HuH-7 (cell line): ENCODE data around the gene NTN4.
"Not testable (repeated sequence)": the region's sequence is repeated elsewhere in the genome, so short reads cannot be mapped to it uniquely, and the experiment has no call there.

Experiments used
- DNase-seq: peaks from one replicate; pipeline ENCODE4 v3.0.0; 2011; ENCODE audit warnings: low spot score

Gene NTN4

DNA sequence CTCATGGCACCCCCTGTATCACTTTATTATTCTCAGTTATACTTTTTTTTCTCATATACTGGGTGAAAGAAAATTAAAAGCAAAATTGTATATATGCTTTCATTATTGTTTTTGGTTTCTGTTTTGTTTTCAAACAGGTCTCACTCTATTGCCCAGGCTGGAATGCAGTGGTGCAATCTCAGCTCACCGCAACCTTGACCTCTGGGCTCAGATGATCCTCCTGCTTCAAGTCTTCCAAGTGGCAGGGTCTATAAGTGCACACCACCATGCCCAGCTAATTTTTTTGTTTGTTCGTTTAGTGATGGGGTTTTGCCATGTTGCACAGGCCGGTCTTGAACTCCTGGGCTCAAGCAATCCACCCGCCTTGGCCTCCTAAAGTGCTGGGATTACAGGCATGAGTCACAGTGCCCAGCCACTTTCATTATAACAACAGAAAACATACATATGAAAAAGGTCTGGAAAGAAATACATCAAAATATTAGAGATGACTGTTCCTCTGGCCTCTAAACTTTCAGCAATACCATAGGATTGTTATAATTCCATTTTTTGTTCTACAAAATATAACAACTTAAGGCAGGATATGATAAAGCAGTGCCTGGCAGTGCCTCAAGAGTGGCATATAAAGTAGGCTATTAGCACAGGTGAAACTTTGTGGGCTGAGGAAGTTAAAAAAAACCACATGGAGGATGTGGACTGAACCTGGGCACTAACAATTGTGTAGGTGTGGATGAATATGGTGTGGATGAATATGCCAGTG lies 5.8 kb upstream of the NTN4 start:
- DNase-seq = no peak

DNA sequence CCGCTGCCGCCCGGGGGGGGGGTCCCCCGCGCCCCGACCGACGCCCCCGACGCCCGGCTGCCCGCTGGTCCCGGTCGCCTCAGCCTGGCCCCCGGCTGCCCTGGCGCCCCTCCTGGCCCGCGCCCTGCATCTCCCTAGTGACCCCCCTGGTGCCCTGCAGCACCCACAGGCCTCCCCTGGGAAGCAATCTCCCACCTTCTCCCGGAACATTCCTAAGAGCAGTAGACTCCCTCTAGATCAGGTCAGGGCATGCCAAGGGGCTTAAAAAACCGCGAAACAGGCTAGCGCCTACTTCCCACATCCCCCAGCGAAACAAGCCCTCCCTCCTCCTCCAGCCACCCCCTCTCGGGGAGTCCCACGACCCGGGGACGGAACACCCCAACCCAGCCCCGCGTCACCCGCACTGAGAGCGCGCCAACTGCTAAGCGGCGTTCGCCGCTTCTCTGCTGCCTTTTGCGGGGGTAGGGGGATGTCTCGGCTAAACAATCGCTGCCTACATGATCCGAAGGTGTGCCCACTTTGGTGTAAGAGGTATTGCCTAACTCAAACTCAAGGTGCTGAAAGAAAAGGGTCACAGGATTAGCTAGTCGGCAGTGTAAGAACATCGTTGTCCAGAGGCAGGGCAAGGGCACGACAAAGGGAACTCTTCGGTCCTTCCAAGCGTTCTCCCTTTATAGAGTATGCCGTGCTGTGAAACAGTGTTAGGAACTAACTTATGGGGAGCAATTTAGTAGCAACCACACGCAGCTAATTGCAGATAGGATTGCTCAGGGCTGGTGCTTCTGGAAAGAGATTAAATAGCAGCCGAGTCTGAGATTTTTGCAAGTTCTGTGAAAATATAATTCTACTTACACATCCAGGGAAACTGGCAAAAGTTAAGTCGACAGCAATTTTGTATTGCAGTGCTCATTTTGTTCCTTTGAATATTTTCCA lies 619 bp upstream of the NTN4 start:
- peak; percentile 46 for DNase-seq

DNA sequence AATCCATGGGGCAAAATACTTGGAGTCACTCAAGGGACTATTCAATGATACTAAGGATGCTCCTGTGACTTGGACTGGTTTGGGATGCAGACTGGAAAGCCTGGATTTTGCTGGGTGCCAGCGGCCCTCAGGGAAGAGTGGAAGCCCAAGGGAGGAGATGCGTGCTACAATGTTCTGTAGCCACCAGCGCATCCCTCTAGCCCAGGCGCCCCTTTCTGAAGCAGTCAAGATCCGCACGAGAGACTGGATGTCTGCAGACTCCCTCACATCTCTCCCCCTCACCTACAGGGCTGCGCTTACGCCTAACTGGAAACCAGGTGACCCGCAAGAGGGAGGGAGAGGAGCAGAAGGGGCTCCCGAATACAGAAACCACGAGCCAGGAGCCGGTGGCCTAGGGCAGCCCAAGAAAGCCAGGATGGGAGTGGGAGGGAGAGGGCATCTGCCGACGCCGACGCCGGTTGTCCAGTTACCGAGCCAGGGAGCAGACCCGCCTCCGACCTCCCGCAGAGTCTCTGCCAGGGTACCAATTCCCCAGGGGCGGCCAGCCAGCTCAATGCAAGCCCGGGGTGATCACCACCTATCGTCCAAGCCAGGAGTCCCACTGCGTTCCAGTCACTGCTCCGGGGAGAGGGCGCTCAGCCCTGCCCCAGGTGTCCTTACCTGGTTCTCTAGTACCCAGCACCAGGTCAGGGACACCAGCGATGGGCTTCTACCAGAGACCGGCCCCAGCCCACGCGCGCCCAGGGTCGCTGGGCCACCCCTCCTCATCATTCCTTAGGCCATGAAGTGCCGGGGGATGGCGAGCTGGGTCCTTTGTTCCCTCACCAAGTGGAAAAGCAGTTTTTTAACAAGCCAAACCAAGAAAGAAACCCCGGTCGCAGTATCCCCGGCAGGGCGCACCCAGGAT lies 1.2 kb downstream of the NTN4 start:
- peak; percentile 52 for DNase-seq

DNA sequence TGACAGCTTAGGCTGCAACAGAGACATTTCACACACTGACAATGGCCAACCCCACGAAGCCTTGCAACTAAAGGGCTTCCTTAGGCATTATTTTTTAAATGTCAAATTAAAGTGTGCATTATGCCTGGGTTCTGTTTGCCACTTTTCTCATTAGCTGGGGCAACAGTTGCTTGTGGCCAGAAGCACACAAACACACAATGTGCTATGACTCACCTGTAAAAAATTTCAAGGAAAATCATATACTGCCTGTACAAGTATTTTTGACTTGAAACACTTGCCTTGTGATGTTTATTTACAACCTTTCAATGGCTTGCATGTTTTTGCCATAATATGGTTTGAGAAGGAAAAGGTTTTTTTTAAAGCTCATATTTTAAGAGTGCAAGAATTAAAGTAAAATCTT lies 1.9 kb downstream of the NTN4 start:
- no peak for DNase-seq

DNA sequence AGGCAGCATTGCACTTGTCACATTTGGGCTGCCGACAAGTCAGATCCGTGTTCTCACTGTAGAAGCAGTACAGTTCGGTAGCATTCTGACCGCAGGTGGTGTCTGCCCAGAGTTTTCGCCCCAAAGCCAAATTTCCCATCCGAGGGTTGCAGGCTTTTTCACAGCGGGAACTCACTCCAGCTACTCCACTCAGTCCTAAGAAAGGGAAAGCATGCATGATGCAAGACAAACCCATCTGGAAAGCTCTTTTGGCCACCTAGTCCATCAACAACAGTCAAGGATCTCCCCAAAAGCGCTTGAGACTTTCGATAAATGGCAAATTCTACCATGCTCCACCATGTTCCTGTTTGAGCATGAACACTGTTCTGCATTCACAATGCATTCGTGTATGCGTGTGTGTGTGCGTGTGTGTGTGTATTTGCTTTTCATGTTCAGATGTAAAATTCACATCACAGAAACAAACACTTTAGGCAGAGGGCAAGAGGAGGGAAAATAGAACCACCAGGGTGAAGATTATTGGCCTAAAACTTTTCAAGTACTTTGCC lies 3.2 kb downstream of the NTN4 start:
- no peak for DNase-seq

DNA sequence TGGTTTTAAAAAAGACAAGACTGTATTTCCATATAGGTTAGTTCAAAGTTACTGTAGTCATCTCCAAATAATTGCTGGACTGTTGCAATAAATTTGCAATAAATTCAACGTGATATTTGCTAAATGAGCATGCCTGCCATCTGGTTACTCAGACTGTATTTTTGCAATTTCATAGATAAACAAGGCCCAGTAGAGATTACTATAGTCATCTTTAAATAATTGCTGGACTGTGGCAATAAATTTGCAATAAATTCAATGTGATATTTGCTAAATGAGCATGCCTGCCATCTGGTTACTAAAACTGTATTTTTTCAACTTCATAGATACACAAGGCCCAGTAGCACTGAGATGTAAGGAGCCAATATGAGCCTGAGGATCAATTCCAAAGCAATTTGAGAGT lies 5.6 kb downstream of the NTN4 start:
- DNase-seq = no peak

DNA sequence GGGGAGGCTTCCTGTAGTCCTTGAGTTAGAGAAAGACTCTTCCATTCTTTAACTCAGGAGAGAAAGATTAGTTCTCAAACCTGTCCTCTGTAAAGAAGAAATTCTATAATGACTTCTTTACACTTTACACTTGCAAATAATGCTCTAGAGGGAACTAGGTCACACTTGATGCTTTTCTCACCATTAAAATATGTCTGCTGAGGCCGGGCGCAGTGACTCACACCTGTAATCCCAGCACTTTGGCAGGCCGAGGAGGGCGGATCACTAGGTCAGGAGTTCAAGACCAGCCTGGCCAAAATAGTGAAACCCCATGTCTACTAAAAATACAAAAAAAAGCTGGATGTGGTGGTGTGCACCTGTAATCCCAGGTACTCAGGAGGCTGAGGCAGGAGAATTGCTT lies 6.3 kb downstream of the NTN4 start:
- DNase-seq = no peak

DNA sequence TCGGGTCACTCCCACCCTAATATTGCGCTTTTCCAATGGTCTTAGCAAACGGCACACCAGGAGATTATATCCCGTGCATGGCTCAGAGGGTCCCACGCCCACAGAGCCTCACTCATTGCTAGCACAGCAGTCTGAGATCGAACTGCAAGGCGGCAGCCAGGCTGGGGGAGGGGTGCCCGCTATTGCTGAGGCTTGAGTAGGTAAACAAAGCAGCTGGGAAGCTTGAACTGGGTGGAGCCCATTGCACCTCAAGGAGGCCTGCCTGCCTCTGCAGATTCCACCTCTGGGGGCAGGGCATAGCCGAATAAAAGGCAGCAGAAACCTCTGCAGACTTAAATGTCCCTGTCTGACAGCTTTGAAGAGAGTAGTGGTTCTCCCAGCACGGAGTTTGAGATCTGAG lies 15.1 kb downstream of the NTN4 start:
- not testable (repeated sequence) for DNase-seq

DNA sequence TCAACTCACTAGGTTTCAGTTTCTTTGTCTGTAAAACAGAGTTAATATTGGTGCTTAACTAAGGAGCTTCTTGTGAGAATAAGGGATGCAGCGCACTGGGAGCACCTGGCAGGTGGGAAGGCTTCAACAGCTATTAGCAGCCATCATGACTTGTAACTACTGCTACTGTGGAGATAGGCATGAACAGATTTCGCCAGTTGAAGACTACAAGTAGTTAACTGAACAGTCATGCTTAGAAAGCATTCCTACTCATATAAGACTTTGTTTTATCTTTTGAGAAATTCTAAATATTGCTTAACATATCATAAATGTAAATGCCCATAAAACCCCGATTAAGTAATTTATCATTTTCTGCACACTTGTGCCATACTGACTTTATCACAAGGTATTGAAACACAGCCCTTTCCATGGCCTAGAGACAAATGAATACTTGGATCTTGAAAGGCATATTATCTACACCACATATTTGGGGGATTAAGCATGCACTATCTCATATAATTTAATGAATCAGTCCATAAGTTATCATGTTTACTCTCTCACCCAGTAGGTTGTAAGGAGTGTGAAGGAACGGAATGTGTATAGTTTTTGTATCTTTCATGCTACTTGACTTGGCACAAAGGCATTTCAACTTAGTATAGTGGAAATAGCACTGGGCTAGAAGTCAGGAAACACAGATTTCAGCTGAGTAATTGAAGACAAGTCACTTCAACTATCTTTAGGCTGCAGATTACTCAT lies 16.1 kb downstream of the NTN4 start:
- no peak for DNase-seq

DNA sequence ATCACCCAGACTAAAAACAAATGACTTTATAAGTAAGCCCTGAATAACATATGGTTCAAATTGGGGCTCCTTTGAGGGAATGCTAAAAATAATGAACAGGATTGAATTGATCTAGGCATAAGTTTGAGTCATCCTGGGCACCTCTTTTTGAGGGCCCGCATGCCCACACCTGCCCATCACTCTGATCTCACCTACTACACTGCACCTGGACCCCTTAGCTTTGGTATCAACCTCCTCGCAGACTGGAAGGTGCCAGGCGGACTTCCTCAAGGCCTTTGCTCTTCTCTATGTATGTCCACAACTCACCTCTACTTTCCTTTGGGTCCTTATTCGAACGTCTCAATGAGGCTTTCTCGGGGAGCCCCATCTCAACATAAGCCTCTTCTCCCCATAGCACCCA lies 17.2 kb downstream of the NTN4 start:
- no peak for DNase-seq

DNA sequence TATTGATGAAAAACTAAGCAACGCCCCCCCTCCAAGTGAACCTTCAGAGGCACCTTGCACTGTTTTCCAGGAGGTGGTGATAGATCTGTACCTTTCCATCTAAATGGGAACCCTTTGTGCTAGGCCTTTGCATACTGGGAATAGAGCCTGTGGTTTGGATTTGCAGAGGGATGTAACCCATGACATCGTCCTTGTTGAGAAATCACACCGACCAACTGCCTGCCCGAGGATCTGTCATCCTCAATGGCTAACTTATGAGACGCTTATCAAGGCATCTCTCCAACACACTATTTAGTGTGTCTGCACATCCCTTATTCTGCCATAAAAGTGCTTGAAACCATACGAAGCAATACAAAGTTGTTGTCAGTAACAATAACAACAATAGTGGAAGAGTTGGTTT lies 22.9 kb downstream of the NTN4 start:
- DNase-seq = no peak

DNA sequence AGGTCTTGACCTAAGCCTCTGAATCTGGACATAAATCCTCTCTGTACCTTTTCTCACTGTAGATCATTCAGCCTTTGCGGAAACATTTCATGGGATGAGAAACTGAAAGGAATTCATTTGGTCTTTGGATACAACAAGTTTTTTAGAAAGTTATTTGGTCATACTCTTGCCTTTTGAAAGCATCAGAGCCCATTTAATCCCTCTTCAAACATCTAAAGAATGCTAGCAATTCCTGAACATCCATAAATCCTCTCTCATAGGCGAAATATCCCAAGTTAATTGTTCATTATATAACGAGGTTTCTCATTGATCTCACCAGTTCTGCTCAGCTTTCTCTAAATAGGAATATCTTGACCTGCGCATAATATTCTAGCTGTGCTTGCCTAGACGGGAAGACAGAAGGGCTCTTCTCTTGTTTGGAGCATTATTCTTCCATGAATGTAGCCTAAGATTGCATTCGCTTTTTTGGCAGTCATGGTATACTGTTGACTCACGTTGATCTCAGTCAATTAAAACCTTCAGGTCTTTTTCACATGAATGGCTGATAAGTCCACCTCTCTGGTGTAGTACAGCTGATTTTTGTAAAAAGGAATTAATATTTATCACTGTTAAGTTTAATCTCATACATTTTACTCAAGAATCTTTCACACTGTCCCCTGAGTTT lies 24.1 kb downstream of the NTN4 start:
- no peak for DNase-seq

DNA sequence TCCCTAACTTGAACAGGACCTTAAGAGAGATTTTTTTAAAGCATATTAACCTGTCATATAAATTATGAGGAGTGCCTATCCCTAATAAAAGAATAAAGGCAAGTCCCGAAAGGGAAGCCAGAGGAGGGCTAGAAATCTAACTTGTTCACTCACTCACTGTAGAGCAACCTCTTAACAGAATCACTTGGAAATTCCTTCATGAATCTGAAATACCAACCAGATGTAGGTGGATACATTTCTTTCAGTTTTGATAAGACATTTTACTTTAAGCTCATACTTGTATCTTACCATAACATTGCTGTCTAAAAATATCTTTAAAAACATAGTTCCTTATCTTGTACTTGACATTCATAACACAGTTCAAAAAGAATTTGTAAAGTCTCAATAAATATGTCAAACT lies 25.7 kb downstream of the NTN4 start:
- no peak for DNase-seq

DNA sequence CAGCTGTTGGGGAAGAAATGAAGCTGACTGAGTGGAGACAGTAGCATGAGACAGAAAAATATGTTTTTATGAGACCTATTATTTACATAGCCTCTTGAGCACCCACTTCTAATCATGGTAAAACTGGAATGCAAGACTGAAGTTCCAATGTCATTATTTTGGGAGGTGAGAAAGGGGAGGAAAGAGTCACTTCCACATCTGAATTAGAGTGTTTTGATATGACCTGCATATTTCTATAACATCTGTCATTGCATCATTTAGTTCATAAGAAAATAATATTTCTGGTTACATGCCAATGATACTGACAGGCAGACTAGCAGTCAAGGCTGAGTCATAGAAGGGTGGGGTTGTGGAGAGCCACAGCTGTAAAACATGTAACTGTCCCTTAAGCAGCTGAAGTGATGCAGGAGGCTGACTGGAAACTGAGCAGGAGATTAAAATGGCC lies 26.7 kb downstream of the NTN4 start:
- no peak for DNase-seq

DNA sequence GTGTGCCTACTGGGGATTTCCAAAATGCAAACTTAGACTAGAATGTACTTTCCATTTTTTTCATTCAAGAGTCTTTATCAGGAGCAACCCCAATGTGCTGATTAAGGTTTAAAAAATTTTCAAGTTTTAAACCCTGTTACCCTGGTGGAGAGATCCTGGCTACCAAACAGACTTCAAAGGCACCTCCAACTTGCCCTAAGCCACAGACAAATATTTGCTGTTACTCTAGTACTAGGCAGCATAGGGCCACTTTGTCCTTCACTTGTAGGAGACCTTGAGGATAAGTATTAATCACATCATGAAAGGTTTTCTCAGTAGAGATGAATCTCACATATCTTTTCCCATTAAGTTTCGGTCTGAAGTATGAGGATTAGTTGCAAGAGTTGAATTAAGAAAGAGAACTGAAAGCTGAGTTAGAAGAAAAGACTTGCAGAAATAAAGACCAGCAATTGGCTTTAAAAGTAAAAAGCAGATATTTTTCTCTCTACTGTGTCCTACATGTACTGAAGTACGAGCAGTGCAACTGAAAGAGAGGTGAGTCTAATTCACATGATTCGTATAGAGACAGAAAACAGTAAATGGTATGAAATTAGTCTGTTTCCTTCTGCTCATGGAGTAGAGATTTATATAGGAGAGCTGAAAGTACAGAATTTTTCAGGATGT lies 28.3 kb downstream of the NTN4 start:
- peak; percentile 36 for DNase-seq

DNA sequence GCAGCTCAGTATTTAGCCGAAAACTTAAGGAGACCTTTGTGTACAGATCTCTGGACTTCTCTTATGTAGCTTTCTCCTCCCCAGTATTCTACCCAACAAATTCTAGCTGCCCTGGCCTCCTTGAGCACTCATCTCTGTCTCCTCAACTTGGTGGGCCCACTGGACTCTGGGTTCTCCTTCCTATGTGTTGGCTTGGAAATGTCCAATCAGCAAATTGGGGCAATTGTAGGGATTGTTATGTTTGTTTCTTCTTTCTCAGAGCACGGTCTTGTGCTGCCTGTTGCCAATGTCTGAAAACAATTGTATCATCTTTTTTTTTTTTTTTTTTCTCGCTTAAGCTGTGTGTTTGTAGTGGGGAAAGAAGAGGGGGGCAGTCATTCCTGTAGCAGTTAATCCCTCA lies 30.2 kb downstream of the NTN4 start:
- DNase-seq = no peak

DNA sequence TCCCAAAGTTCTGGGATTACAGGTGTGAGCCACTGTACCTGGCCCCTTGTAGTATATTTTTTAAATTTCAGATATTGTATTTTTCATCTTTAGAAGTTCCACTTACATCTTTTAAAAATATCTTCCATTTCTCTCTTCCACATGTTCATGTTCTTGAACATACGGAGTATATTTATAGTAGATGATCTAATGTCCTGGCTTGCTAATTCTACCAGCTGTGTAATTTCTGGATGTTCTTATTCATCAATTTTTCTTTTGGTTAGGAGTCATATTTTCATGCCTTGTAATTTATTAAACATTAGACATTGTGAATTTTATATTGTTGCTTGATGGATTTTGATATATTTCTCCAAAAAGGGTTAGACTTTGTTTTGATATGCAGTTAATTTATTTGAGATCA lies 30.8 kb downstream of the NTN4 start:
- no peak for DNase-seq

DNA sequence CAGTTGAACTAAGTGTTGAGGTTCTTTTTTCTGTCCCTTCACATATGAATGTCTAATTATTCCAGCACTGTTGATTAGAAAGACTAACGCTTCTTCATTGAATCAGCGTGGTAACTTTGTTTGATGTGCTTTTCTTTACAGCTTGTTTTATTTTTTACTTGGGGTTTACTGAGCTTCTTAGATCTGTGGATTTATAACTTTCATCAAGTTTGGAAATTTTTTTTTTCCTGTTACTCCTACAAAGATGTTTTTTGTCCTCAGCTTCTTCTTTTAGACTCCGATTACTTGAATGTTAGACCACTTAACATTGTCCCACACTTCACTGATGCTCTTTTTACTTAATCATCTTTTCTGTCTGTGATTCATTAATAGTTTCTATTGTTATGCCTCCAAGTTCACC lies 31.5 kb downstream of the NTN4 start:
- no peak for DNase-seq

DNA sequence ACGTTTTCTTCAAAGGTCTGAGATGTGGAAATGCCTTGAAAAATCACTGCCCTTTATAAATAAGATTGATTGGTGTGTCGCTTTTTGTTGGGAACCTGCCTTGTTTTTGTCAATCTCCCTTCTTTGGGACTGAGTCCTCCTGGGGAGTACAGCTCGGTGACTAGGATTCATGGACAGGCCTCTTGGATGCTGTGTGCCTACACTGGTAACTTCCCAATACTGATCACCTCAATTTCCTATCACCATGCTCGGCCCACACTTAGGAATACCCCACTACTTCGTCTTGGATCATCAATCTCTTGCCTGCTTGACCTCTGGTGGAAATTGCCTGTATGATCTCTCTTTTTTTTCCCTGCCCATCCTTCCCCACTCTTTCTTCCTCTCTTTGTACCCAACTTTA lies 34.2 kb downstream of the NTN4 start:
- DNase-seq = no peak

DNA sequence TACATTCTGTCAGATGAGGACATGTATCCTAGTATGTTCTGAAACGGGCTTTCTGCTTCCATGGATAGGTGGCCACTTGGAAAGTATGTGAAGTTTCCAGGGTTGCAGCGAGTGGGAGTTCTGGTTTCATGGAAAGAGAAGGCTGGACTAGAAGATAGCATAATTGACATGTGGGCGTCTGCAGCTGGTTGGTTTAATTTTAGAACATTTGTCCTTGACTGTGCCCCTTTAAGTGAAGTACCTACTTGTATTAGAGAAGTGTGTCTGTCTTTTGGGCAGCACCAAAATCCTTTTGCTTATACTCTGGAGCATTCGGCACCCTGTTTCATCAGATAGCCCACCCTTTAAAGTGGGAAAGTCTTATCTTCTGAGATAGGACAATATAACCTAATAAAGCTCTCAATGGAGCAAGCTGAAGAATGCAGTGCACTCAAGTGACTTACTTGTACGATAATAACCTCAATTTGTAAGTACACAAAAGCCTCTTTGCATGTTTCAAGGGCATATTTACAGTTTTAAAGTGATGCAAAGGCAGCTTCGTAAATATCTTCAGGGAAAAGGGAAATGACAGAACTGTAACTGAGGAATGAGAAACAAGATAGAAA lies 35.2 kb downstream of the NTN4 start:
- DNase-seq = no peak
